Measurements from ENCODE around the gene IQSEC1. TPM values are rescaled to one million over a fixed set of nuclear protein-coding genes. Genes with fewer than 3 reads are reported as not detected.

IQSEC1 gene
- total and polyA plus RNA-seq, 2 donors (not counting 3 experiments of a cell fraction or from before 2014, with no cell fraction given), result 5.2 to 18.0 TPM

DNA sequence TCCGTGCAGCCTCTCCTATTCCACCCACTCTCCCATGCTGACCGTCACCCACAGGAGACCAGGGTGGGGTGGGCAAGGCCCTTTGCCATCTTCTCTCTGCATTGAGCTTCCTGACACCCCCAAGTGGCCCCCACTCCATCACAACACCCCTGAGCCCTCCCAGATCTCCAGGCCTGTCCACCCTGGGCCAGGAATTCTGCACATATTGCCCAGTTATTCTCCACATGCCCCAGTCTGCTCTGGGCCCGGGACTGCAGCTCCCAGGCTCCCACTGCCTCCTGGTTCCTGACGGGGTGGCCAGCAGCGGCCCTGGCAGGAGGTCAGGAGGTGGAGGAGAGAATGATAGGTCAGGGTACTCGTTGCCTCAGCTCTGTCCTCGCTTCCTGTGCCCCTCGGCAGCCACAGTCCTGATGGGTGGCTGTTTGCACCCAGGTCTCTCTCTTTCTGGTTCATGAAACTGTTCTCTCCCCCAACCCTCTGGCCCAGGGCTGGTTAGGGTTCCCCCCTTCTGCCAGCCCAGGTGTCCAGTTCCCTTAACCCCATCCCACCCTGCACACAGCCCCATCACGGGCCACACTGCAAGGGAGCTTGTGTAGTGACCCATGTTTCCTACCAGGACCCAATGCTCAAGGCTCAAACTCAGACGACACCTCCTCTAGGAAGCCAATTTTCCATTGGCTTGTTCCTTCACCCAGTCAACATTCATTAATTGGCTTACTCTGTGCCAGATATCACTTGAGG is 47.3 kb downstream of the IQSEC1 start:
- FAIRE-seq, result no peak

More for the DNA sequence above, 47.3 kb downstream of the IQSEC1 start:
- no peaks in the 10 kb centered on the region for H3K36me3 ChIP-seq (ENCODE audit: control insufficient read depth in 2 of 2, extremely low read depth in 1 of 2, insufficient read depth in 2 of 2, low read length in 2 of 2)
- H3K27me3 ChIP-seq (ENCODE audit: control insufficient read depth in 2 of 2, insufficient read depth in 2 of 2, low read length in 2 of 2), result no peaks in the 10 kb centered on the region
- H3K79me2 ChIP-seq (ENCODE audit: control insufficient read depth, insufficient read depth, low read length), result no peaks in the 10 kb centered on the region
- no peaks in the 10 kb centered on the region for H4K20me1 ChIP-seq (replicated peaks; ENCODE audit: control insufficient read depth, extremely low read depth, insufficient read depth, low read length)
- intact Hi-C loops (cut with micrococcal nuclease) (no loop called here), dilution Hi-C loops (cut with MboI; ENCODE audit: extremely low pct_ligation_motif_present, low sequenced_read_pairs) (no loop called here)
- H3K9ac ChIP-seq (replicated peaks; ENCODE audit: extremely low read depth, insufficient read depth, low read length), result no peak overlapping the region
- H3K4me1 ChIP-seq (ENCODE audit: control insufficient read depth, extremely low read depth, insufficient read depth, low read length), result no peaks in the 10 kb centered on the region
- no peaks in the 10 kb centered on the region for H3K9me1 ChIP-seq (replicated peaks; ENCODE audit: control insufficient read depth, extremely low read depth, insufficient read depth, low read length)
- BruUV-seq (replicated peaks), result no TSS peak
- DNase-seq (ENCODE audit: low read depth, low spot score), result no peak
- H3K9me3 ChIP-seq (replicated peaks; ENCODE audit: control insufficient read depth, insufficient read depth, low read length), result no peaks in the 10 kb centered on the region
- H3K4me2 ChIP-seq (ENCODE audit: insufficient read depth, low read length), result no peak overlapping the region
- H3K4me3 ChIP-seq (replicated peaks in 1 of 3; ENCODE audit: insufficient read depth in 1 of 3, low read depth in 1 of 3, low read length in 3 of 3), result no peak overlapping the region
- ChIA-PET POLR2A (no interaction called here), CTCF (interaction anchor here (0.6 to 1.1 kb wide), 2 partner anchors 26 to 1136 kb away, joined by 3 to 4 read pairs; no protein-coding TSS in a partner anchor)
- TF ChIP-seq JUN (IDR thresholded peaks at IDR 0.05; ENCODE audit: borderline replicate concordance, insufficient read depth, insufficient read length, low read depth), result no peak
- no peak for TF ChIP-seq GATA2 (IDR thresholded peaks at IDR 0.05; ENCODE audit: insufficient read depth, insufficient read length, low read depth, low read length)
- no peak for TF ChIP-seq FOS (IDR thresholded peaks at IDR 0.05; ENCODE audit: borderline replicate concordance, insufficient read depth, low read length)
- TF ChIP-seq, protein P1, sequence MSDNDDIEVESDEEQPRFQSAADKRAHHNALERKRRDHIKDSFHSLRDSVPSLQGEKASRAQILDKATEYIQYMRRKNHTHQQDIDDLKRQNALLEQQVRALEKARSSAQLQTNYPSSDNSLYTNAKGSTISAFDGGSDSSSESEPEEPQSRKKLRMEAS (IDR thresholded peaks at IDR 0.05; ENCODE audit: insufficient read depth, insufficient read length), result no peak
- TF ChIP-seq EZH2 (IDR thresholded peaks at IDR 0.05; ENCODE audit: borderline replicate concordance, low read depth, low read length, severe bottlenecking), result no peak
- TF ChIP-seq, protein P2, sequence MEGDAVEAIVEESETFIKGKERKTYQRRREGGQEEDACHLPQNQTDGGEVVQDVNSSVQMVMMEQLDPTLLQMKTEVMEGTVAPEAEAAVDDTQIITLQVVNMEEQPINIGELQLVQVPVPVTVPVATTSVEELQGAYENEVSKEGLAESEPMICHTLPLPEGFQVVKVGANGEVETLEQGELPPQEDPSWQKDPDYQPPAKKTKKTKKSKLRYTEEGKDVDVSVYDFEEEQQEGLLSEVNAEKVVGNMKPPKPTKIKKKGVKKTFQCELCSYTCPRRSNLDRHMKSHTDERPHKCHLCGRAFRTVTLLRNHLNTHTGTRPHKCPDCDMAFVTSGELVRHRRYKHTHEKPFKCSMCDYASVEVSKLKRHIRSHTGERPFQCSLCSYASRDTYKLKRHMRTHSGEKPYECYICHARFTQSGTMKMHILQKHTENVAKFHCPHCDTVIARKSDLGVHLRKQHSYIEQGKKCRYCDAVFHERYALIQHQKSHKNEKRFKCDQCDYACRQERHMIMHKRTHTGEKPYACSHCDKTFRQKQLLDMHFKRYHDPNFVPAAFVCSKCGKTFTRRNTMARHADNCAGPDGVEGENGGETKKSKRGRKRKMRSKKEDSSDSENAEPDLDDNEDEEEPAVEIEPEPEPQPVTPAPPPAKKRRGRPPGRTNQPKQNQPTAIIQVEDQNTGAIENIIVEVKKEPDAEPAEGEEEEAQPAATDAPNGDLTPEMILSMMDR (IDR thresholded peaks at IDR 0.05; ENCODE audit: extremely low read depth in 1 of 2, insufficient read depth in 1 of 2, low read depth in 1 of 2, low read length in 2 of 2), result no peak
- TF ChIP-seq POLR2A (IDR thresholded peaks at IDR 0.05; ENCODE audit: low read depth, low read length), result no peak
- no peak for TF ChIP-seq POLR2AphosphoS5 (IDR thresholded peaks at IDR 0.05; ENCODE audit: insufficient read depth, low read depth, low read length)
- TF ChIP-seq MYC (IDR thresholded peaks at IDR 0.05; ENCODE audit: low read depth, low read length), result no peak
- no peak overlapping the region for H2AFZ ChIP-seq (ENCODE audit: low read depth, low read length)
- H3K27ac ChIP-seq (ENCODE audit: insufficient read depth, low read depth, low read length), result no peak overlapping the region
